8988T (cell line): ENCODE measurements around the gene FGF1.

Source experiments
- DNase-seq: peaks from one replicate; pipeline ENCODE4 v3.0.0; 2011

Gene FGF1

DNA sequence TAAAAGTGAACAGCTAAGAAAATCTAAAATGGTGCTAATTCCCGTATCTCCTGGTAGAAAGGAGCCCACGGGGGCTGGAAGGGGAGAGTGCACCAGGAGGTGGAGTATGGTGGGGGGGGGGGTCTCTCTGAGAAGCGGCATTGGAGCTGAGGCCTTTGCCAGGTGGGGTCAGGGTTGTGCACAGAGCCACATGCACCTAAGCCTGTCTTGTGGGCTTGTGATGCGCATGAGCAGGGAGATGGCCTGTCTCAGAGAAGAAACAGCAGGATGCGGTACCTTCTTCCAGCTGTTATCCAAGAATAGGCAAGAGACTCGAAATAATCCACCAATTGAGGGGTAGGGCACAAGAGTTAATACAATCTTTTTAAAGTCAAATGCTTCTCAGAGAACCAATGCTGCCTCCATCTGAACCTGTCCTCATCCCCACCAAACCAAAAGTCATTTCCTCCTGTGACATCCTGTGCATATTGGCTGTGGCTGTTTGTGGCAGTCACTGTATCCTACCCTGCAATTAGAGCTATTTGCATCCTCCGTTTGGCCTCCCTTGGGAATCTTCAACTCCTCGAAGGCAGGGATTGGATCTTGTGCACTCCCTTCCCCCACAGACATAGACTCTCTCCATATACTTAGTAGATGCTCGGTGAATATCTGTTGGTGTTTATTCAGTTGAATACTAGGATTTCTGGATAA is 45.4 kb downstream of the FGF1 start:
- no peak for DNase-seq

DNA sequence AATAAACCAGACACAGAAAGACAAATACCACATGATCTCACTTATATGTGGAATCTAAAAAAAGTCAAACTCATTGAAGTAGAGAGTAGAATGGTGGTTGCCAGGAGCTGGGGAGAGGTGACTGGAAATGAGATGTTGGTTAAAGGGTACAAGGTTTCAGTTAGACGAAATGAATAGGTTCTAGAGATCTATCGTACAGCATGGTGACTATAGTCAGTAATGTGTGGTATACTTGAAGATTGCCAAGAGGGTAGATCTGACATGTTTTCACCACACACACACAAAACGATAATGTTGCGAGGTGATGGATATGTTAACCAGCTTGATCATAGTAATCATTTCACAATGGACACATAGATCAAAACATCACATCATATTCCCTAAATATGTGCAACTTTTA is 46.4 kb downstream of the FGF1 start:
- no peak for DNase-seq

DNA sequence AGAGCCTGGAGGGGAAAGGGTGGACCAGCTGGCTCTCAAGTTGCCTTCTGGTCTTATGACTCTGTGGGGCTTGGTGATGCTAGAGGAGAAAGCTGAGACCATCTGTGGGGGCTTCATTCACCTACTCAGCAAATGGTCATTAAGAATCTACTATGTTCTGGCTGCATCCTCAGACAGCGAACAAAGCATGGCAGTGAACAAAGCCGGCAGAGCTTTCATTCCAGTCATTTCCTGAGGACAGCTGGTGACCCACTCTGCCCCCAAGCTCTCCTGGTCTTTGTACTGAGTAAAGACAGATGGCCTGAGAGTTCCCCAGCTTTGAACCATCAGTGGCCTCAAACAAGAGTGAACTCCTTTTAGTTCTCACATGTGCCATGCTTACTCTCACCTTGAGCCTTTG is 48.0 kb downstream of the FGF1 start:
- no peak for DNase-seq

DNA sequence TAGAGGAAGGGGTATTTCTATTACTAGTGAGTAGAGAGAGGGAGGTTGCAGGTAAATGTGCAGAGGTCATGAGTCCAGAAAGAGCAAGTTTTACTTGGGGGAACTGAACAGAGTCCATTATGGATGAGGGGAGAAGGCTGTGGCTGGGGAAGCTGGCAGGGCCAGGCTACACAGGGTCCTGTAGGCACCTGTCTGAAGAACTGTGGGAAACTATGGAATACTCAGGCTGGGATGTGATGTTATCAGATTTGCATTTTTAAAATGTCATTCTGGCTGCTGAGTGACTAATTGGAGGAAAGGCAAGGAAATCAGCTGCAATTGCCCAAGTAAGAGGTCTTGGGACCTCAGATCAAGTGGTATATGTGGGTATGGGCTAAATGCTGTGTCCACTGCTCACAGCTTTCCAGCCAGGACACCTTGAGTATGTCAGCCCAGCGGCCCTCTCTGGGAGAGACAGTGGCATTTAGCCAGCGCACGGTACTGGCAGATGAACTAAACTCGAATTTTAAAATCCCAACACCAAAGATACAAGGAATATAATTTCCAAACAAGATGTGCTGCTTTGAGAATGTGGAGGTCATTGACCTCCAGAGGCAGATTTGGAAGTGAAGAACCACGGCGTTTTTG is 49.1 kb downstream of the FGF1 start:
- no peak for DNase-seq

DNA sequence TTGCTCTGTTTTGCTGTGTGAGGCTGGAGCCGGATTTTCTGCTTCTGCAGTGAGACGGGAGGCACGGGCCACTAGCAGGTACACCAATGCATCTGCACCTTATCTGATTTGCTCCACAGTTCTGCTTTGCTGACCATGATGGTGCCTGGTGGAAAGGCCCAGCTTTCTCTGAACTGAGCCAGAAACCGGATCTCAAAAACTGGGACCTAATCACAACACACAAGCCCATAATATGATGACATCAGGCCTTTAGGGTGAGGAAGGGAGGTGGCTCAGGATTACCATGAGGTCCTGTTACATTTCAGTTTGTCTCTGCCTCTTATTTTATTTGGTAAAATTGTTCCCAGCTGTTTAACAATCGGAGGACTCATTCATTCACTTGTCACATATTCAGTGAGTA is 49.8 kb downstream of the FGF1 start:
- no peak for DNase-seq

DNA sequence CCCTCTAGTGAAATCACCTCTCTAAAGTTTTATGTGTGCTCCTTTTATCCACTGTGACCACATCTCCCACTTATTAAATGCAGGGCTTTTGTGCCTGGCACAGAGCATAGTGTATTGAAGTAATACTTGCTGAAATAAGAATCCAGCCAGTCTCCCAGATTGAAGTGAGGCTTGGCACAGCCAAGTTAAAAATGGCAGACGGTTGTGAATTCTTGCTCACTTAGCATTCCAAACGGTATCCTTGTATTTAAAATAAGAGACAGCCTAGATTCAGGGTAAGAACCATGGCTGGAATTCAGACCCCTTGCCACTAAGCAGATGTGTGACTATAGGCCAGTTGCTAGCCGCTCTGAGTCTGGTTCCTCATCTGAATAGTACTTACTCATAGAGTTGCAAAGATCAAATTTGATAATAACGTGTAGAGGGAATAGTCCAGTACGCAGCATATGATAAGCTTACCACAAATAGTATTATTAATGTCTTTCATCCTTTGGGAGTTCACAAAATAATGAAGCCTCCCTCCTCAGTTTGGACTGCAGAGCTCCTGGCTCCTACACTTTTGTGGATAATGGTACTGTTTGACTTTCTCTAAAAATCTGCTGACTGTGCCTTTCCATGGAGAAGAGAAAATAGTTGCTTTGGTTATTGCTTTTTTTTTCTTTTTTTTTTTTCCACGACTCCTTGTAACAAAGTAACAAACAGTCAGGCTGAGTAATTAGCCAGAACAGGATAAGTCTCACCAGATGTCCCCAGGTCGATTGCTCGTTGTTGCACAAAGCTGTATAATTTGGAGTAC is 51.5 kb downstream of the FGF1 start:
- no peak for DNase-seq

DNA sequence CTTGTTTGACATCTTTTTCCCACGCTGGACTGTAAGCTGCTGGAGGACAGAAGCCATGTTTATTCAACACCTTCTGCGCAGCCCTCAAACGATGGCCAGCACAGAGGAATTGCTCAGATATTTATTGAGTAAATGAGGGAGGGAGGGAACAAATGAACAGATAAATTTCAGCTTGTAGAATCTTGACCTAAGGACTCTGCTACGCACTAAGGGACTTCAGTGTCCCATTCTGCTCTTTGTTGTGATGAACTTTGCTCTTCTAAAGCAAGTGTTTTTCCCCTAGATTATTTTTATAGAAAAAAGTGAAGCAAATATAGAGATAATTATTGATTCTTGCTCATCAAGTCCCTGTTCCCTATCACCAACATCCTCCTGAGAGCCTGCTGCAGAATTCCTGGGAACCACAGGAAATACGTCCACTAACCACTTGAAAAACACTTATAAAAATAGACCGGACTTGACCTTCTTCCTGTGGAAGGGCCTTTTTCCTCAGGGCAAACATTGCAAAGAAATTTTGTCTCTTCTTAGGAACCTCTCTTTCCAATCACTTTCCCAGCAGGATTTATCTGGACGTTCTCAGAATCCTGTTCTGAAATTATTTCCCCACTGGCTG is 54.9 kb downstream of the FGF1 start:
- no peak for DNase-seq

DNA sequence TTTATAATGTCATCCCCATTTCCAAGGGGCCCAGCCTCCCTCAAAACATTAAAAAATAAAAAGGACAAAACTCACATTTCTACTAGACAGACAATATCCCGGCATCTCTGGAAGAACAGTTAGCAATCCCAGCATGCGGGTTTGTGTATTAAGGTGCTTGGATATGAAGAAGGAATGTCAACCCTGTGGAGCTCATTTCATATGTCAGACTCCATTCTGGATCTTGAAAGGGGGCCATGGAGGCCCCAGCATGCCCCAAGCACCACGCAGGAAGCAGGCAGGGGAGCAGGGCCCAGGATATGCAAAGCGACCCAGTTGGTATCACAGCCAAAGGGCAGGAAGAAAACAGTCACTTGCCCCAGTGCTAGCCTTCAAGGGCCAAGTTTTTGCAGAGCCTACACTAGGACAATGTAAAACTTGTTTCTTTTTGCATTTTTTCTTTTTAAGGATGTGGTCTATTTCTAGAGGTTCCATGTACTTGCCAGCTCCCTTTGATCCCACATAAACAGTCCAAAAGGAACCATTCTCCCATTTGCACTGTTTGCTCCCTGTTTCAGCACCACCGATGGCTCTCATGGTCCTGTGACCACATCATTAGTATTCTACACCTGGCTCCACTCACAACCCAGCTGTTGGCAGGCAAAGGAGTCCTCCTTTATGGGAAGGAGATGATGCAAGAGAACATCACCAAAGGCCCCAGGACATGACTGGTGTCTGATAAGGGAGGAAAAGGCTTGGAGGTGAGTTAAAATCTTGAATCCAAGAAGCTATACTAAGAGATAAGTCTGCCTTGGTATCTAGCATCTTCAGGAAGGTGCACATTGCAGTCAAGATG is 58.3 kb downstream of the FGF1 start:
- no peak for DNase-seq

DNA sequence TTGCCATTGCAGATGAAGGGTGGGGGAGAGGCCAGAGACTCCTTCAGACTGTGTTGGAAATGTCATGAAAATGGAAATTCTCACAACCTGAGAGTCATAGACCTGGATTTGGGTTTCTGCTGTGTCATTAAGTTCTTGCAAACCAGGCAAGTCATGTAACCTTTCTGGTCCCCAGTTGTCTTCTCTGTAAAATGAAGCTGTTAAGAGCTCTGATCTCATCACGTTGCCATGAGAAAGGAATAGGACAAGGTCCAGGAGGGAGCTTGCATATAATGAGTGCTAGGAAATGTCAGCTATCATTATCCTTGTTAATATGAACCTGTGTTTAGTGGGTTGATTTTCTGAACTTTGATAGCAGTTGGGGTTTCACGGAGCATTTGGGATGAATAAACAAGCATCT is 59.1 kb downstream of the FGF1 start:
- no peak for DNase-seq

DNA sequence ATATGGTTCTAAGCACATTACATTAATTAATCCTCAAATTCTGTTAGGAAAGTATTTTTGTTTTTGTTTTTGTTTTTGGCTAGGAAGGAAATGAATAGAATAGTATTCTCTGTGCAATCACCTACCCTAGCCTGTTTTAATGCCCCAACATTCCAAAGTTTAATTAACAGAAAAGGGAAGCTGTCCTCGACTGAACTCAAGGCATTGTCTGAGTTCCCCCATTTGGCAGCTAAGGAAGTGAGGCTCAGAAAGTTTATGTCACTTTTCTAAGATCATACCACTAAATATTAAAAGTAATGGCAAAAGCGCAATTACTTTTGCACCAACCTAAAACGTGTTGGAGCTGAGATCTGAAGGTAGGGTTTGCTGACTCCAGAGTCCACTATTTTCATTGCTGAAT is 59.8 kb downstream of the FGF1 start:
- no peak for DNase-seq

DNA sequence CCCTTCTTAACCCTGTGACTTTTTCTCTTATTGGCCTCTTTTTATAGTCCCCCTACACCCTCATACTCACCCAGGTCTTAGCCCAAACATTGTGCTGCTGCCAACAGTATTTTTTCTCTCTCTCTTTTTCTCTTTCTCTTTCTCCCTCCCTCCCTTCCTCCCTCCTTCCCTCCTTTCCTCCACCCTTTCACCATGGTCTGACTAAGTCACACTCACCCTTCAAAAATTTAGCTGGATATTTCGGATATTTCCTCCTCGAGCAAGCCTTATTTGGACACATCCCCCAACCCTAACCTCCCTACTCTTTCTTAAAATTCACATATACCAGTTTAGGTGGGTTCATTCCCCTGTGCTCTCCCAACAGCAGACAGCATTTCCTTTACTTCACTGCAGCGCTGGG is 64.7 kb downstream of the FGF1 start:
- DNase-seq: no peak

DNA sequence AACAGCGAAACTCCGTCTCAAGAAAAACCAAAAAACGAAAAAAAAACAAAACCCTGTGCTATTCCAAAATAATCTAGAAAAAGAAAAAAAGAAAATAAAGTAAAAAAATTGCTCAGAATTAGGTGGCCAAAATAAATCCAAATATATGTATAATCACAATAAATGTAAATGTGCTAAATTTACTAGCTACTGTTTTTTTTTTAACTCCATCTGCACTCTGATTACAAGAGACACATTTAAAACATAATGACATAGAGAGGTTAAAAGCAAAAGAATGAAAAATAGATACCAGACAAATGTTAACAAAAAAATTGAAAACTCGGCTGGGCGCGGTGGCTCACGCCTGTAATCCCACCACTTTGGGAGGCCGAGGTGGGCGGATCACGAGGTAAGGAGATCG is 66.1 kb downstream of the FGF1 start:
- no peak for DNase-seq

DNA sequence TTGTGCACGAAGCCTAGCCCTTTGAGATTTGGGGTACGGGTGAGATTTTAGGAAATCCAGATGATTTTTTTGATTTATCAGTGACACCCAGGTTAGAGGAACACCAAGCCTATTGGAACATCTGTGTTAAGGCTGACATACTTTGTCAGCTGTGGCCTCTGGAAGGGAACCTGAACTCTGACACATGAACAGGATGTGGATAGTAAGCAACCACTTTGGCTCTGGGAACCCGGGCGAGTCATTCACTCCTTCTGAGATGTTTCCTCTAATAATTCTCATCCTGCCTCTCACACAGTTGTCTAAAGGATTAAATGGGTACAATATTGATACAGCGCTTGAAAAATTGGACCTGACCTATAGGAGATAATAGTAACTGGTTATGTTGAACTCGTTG is 67.8 kb downstream of the FGF1 start:
- DNase-seq: no peak

DNA sequence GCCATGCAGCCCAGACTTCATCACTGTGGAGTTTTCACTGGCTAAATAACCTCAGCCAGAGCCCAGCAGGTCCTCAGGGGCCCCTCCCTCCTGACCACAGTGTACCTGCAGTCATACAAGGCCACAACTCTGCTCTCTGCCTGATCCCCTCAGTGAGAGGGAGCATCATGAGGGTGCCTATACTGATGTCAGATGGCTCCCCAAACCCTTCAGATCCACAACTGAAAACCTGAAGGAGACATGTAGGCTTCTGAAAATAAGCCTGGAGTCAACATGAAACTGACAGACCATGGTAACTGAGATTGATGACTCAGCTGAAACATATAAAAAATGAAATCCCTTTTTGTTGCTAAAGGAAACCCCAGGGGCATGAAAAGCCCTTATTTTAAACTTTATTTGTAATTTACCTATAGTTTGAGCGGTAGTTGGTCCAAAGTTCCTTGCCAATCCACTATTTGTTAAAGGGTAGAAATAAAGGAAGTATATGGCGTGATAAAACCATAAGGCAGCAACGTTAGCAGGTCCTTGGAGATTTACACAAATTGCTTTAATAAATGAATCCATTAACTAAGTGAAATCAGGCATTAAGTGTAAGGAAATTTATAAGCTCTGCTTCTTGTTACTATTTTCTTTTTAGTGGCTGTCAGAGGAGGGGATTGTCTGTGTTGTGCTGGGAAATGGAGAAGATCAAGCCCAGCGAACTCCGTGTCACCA is 68.3 kb downstream of the FGF1 start:
- no peak for DNase-seq

DNA sequence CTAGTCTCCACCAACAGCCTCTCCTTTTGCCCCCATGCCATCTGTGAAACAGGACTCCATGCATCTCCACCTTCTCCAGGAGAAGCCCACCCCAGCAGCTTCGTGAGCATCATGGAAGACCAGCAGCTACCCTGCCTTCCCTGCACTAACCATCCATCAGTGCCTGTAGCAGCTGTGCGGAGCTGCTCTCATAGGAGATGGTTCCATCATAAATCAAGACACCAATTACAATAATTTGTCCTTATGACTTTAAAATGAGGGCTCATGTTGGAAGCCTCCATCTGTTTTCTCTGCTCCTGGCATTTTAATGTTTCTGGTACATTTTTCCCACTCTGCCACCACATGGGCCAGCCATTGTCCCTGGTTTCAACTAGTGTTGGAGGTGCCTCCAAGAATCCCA is 69.9 kb downstream of the FGF1 start:
- DNase-seq: no peak

DNA sequence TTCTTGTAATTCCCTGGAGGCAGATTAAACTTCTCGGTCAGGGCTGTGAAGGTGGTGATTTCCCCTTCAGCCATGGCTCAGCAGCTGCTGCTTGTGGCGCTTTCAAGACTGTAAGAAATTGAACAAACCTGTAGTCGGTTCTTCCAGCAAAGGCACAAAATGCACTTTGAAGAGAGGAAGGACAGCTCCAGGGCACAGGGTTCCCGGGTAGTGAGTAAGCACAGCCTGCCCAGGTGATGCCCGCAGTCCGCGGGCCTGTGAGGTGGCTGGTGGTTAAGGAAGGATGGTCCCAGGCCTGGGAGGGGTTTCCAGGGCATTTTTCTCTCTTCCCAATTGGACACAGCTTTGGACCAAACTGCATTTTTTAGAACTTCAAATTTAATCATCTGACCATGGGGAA is 71.8 kb downstream of the FGF1 start:
- DNase-seq: no peak

DNA sequence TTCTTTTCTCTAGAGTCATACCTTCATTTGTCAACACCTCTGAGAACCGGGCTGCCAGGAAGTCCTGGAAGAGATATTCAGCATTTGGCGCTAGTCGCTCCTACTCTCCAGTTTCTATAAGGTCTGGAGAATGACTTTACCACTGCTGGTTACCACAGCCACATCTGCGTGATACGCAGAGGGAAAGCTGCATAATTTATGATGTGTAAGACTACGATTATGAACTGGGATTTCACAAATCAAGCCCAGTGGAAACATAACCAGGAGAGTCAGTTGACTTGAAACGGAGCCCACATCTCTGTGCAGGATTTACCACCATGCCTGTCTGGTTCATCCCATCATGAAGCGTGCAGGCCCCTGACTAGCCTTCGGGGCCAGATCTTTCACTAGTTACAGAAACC is 72.6 kb downstream of the FGF1 start:
- DNase-seq: no peak

DNA sequence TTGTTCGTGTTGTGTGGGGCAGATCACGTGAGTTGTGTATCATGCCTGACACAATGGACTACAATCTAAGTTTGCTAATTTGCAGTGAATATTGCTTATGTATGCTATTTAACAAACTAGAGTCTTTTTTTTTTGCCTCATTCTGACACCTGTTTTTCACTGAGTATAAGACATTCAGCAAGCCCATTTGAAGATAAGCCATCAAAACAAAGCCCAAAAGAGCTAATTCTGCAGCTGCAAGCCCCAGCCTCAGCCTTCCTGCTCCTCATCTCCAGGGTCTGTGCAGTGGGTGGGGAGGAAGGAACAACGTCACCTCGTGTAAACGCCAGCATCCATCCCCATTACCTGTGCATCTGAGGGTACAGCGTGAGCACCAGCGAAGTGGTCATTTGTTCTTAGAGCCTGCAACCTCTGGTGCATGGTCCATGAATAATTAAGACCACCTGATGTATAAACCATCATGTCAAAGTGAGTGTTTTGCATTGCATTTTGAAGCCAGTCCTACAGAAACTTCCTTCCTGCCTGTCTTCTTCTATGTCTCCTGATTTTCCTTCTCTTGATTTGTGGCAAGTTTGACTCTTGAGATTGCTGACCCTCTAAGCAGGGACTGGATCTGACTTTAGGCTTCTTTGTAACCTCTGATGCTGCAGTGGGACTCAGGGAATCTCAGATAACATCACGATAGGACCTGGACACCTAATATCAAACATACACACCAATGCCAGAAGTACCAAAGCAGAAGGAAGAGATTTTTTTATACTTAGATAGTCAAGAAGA is 73.2 kb downstream of the FGF1 start:
- DNase-seq: no peak

DNA sequence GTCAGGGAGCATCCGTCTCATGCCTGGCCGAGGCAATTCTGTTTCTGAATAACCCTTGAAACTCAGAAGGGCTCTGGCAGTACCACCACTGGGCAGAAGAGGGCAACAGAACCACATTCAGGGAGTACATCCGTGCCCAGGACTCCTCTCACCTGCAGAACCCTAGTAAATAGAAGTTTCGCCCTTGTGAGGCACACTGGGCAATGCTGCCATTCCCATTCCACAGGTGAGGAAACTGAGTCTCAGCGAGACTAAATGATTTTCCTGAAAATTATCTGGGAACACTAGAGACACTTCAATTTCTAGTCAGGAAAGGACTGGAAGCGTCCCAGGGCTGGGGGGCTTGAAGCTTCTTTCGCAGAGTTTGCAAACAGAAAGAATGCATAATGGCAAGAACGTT is 74.7 kb downstream of the FGF1 start:
- DNase-seq: peak; percentile 40

DNA sequence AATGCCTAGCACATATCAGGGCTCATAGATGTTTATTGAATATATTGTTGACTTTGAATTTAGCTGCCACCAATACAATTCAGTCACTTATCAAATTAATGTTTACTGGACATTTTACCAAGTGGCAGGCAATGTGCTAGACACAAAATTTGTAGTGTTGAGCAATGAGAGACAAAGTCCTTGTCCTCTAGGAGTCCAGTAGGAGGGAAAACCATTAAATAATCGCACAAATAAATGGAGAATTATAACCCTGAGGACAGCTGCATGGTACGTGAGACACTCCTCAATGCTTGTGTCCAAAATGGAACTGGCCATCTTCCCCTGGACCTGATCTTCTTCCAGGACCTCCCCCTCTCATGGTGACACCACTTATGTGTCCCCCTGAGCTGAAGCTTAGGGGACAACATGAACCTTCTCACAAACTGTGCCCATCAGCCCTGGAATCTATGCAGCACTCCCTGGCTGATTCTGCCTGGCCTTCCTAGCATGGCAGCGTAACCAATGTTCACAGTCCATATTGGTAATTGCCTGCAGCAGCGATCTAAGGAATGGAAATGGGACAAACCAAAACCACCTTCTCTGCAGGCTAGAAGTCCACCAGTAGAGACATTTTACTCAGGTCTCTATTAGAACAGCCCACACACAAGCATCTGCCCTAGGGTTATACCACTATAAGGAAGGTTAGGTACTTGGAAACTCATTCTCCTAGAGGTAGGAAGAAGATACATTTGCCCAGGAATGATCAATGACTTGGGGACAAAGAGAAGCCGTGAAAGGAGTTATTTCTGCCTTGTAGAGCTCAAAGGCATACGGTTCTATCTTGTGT is 75.5 kb downstream of the FGF1 start:
- DNase-seq: no peak

DNA sequence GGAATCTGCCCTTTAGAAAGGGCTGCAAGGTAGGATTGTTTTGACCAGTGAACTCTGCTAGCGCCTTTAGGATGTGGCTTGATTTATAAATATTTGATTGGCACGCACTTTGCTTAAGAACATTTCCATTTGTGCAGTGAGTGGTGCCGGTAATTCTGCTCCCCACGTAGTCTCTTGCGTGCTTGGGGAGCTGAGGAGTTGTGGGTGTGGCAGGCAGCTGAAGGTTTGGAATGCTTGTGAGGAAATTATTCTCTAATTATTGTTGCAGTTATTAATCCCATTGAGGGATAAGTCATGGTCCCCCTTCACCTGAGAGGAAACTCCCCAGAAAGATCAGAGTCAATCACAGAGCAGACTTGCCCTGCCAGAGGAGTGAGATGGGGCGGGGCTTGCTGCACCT is 76.7 kb downstream of the FGF1 start:
- no peak for DNase-seq
